Cardiac septum (tissue), 1 donor: Measurements from ENCODE around the gene PIGL. TPM values are rescaled to one million over a fixed set of nuclear protein-coding genes. Genes with fewer than 3 reads are reported as not detected.
"Not testable (repeated sequence)": the region's sequence is repeated elsewhere in the genome, so short reads cannot be mapped to it uniquely, and the experiment has no call there.

ENCODE experiments used
- DNase-seq: peaks from one replicate; pipeline ENCODE4 v3.0.0-alpha.2; 2020; ENCODE audit warnings: low spot score
- intact Hi-C: fragments of 100-400 bp; cut with DNase I; formaldehyde crosslinking; loops from one replicate; pipeline ENCODE4 v1.14.0; 2022
- total RNA-seq: library from RNA; stranded (reverse); fragmentation: NEBNext Ultra II Directional; extraction: Animal tissue kit (Norgen Biotek cat#: 25700); gene quantifications from one replicate; pipeline ENCODE4 v1.2.1, GENCODE V29; 2021
- donor health status: DM: no; HTN: no; CAD: no.

Gene PIGL
- total RNA-seq, 1 donor from 2014 or later: 9.9 TPM

DNA sequence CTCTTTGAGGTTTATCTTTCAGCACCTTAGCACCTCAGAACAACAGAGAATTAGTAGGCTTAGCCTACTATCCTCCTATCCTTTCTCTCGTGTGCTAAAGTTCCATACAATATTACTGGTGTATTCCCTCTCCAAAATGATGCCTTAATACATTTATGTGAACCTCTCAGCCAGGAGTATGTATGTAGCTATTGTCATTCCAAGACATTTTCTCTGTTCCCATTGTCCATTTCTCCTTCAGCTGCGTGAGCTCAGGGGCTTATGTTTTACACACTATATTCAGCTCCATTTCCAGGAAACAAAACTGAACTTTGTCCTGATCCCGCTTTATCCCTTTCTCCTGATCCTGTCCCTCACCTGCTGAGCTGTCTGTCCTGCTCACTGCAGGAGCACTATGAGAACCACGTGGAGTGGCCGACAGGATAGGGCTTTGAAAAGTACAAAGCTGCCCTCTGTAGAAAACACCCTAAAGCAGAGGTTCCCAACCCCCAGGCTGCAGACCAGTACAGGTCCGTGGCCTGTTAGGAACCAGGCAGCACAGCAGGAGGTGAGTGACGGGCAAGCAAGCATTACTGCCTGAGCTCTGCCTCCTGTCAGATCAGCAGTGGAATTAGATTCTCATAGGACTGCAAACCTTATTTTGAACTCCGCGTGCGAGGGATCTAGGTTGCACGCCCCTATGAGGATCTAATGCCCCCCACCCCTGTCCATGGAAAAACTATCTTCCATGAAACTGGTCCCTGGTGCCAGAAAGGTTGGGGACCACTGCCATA is 80.5 kb downstream of the PIGL start:
- intact Hi-C loops: no loop called here
- no peak for DNase-seq

DNA sequence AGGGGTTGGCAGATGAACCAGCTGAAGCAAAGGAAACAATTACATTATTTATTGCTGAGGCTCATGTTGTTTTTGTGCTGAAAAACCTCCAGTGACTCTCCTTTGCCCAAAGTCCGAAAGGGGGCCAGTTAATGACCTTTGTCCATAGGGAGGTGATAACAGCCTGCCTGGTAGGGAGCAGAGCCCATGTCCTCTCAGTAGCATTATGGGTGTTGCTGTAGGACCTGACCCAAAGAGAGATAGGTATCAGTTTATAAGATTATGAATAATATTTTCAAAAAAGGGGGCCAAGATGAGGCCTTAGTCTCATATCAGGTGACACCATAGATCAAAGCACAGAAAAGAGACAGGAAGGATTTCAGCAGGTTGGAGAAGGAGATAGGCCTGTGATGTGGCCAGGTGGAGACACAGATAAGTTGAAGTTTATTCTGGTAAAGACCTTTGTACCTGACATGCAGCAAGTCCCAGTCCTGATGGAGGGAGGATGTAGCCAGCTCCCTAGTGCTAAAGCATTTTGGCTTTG is 81.2 kb downstream of the PIGL start:
- no peak for DNase-seq
- intact Hi-C loops: no loop called here

- DNase-seq: no peak
- intact Hi-C loops: no loop called here
These were observed 83.5 kb downstream of the PIGL start for GRCh38 chr17:16300554-16300953.

DNA sequence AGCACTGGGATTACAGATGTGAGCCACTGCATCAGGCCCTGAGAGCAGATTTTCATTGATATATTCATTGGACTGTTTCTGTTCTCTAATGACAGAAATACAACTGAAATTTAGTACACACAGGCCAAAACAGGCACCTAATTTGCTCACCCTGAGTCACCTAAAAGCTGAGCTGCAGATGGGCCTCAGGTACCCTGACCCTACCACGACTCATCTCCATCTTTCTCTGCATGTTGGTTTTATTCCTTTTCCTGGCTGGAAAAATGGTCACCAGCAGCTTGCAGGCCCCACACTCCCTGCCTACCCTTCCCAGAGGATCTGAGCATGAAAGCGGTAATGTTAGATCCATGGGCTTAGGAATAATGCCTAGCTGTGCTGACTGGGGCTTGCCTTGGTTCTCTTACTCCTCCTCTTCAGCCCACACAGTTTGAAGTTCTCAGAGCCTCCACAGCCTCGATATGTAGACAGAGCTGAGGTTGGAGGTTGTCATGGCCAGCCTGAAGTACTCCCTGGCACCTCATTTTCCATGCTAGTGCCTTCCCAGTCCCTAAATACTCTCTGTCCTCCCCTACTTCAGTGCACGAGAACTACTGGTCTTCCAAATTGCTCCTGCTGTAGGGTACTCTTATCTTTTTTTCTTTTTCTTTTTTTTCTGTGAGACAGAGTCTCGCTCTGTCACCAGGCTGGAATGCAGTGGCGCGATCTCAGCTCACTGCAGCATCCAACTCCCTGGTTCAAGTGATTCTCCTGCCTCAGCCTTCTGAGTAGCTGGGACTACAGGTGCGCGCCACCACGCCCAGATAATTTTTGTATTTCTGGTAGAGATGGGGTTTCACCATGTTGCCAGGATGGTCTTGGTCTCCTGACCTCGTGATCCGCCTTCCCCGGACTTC is 85.2 kb downstream of the PIGL start:
- intact Hi-C loops: no loop called here
- DNase-seq: no peak

GRCh38 chr17:16302856-16303255 is 85.8 kb downstream of the PIGL start:
- DNase-seq: no peak
- intact Hi-C loops: no loop called here

- intact Hi-C loops: no loop called here
These were observed 87.8 kb downstream of the PIGL start for GRCh38 chr17:16304830-16305229.

GRCh38 chr17:16306211-16306610 is 89.2 kb downstream of the PIGL start:
- intact Hi-C loops: no loop called here
- DNase-seq: no peak

More at GRCh38 chr17:16304830-16305229, 87.8 kb downstream of the PIGL start:
- no peak for DNase-seq

- DNase-seq, intact Hi-C loops: not testable (repeated sequence)
These were observed 95.1 kb downstream of the PIGL start for GRCh38 chr17:16312061-16312460.

GRCh38 chr17:16313139-16314090 is 96.4 kb downstream of the PIGL start:
- no peak for DNase-seq
- intact Hi-C loops: no loop called here

- intact Hi-C loops: no loop called here
These were observed 97.2 kb downstream of the PIGL start for GRCh38 chr17:16314189-16314588.

GRCh38 chr17:16314859-16315258 is 97.8 kb downstream of the PIGL start:
- intact Hi-C loops: no loop called here
- no peak for DNase-seq

More at GRCh38 chr17:16314189-16314588, 97.2 kb downstream of the PIGL start:
- DNase-seq: no peak

- intact Hi-C loops: no loop called here
- no peak for DNase-seq
These were observed 103.0 kb downstream of the PIGL start for GRCh38 chr17:16319969-16320368.

GRCh38 chr17:16322636-16323035 is 105.6 kb downstream of the PIGL start:
- intact Hi-C loops: no loop called here

DNA sequence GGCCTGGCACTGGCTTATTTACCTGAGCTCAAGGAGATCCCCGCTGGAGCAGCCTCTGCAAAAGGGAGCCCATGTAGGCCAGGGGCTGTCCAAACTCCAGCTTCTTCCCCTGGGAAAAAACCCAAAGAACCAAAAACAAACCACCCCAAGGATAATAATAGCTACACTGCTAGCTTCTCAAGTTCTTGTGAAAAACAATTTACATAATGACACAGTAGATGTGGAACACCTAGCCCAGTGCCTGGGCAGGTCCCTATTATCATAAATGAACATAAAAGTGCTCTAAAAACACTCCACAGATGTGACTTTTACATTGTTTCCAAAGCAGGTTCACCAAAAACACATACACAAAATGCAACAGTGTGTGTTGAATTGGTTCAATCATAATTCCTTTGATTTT is 109.0 kb downstream of the PIGL start:
- DNase-seq: no peak
- intact Hi-C loops: no loop called here

More at GRCh38 chr17:16322636-16323035, 105.6 kb downstream of the PIGL start:
- no peak for DNase-seq

DNA sequence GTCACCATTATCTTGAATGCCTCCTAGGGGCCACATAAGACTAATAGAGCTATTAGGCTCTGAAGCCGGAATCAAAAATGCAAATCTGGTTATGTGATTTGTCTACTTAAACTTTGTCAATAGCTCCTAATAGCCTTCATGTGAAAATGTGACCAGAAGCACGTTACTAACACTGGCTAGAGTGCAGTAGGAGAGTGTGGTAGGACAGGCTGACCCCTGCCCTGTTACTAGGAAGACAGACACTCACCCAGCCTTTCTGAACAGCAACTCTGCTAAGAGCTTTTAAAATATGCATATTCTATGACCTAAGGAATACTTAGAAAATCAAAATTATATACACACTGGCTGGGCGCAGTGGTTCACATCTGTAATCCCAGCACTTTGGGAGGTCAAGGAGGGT is 110.0 kb downstream of the PIGL start:
- intact Hi-C loops: no loop called here
- no peak for DNase-seq

GRCh38 chr17:16328997-16329396 is 112.0 kb downstream of the PIGL start:
- intact Hi-C loops: no loop called here
- DNase-seq: no peak

GRCh38 chr17:16329519-16330271 is 112.7 kb downstream of the PIGL start:
- intact Hi-C loops: no loop called here
- no peak for DNase-seq

- no peak for DNase-seq
- intact Hi-C loops: no loop called here
These were observed 121.4 kb downstream of the PIGL start for GRCh38 chr17:16338391-16338790.

DNA sequence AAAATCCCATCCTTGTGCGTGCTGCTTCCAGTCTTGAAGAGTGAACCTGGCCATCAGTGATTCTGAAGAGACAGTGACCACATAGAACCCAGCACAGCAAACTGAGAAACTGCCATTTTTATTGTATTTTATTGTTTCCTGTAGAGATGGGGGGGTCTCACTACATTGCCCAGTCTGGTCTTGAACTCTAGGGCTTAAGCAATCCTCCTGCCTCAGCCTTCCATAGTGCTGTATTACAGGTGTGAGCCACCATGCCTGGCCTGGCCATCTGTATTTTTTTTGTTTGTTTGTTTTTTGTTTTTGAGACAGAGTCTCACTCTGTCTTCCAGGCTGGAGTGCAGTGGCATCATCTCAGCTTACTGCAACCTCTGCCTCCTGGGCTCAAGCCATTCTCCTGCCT is 122.4 kb downstream of the PIGL start:
- DNase-seq: no peak
- intact Hi-C loops: no loop called here
